GM12875 (cell line): ENCODE measurements around the gene RAPGEF5.

Source experiments
- H3K4me3 ChIP-seq: one replicate; pipeline ENCODE4 v1.5.1; 2011; ENCODE audit warnings: low read depth, low read length, control low read depth
- TF ChIP-seq, protein P1 (sequence below): IDR thresholded peaks from 2 replicates; pipeline ENCODE4 v1.5.1; 2011; ENCODE audit warnings: low read depth, mild to moderate bottlenecking, control low read depth, inconsistent platforms, low read length, moderate library complexity, borderline replicate concordance; ENCODE audit not compliant: insufficient read depth

The RAPGEF5 gene

DNA sequence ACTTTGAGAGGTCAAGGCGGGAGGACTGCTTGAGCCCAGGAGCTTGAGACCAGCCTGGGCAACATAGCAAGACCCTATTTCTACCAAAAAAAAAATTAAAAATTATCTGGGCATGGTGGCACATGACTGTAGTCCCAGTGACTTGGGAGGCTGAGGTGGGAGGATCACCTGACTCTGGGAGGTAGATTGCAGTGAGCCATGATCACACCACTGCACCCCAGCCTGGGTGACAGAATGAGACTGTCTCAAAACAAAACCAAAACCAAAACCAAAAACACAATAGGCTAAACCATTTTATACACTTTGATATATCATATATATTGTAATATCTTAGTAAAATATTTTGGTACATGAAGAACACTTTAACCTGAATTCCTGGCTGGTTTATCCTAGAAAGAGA lies 101.6 kb downstream of the RAPGEF5 start:
- no peak overlapping the region for H3K4me3 ChIP-seq
- TF ChIP-seq, protein P1, sequence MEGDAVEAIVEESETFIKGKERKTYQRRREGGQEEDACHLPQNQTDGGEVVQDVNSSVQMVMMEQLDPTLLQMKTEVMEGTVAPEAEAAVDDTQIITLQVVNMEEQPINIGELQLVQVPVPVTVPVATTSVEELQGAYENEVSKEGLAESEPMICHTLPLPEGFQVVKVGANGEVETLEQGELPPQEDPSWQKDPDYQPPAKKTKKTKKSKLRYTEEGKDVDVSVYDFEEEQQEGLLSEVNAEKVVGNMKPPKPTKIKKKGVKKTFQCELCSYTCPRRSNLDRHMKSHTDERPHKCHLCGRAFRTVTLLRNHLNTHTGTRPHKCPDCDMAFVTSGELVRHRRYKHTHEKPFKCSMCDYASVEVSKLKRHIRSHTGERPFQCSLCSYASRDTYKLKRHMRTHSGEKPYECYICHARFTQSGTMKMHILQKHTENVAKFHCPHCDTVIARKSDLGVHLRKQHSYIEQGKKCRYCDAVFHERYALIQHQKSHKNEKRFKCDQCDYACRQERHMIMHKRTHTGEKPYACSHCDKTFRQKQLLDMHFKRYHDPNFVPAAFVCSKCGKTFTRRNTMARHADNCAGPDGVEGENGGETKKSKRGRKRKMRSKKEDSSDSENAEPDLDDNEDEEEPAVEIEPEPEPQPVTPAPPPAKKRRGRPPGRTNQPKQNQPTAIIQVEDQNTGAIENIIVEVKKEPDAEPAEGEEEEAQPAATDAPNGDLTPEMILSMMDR: no peak

DNA sequence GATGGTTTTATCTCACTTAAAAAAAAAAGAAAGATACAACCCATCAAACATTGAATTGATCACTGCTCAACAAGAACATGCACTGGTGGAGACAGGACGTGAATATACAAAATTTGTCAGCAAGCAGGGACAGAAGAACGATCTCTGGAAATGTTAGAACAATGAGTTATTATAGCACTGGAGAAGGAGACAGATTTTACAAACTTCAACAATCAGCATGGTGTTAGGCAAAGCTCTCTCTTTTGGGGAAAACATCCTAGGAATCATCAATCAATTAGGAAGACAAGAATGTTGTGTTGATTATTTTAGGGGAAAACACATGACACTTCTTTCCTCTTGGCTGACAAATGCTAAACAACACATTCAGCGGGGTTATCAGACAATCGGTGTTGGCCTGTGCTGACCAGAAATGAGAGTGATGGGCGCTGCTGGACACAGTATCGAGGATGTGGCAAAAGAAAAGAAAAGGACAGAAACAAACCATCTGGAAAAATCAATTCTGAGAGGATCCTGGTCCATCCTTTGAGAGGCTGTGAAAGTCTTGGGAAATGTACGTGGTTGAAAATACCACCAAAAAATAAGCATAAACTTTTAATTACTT lies 103.9 kb downstream of the RAPGEF5 start:
- no peak overlapping the region for H3K4me3 ChIP-seq
- TF ChIP-seq, protein P1: no peak

DNA sequence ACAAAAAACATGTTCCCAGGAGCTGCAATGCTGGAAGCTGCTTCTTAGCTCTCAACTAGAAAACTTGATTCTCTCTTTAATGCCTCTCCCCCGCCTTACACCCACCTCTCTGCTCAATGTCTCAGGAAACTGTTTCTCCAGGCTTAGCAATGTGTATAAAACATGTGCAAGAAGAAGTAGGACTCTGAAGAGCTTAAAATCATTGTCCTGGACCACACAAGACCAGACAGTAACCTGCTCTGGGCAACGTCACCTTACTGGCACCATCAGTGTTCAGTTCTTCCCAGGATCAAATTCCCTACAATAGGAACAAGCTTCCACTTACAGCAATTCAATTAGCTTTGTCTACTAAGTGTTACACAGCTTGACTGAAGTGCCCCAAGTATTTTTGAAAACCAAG lies 104.9 kb downstream of the RAPGEF5 start:
- TF ChIP-seq, protein P1: no peak
- no peak overlapping the region for H3K4me3 ChIP-seq

DNA sequence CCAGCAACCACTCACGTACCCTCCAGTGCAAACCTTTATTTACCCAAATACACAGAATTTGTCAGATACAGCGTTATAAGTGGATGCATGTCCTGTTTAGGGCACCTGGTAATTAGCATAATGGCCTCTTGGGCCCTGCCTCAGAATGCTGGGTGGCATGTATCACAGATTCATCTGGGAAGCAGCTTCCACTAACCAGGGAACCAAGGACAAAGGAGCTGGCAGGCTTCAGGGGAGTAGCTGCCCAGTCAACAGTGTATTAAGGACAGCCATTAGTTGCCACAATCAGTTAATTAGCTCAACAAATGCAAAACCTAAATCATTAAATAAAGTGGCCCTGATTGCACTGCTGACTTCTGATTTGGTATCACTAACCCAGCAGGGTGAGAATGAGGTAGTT lies 105.7 kb downstream of the RAPGEF5 start:
- no peak overlapping the region for H3K4me3 ChIP-seq
- TF ChIP-seq, protein P1: no peak

DNA sequence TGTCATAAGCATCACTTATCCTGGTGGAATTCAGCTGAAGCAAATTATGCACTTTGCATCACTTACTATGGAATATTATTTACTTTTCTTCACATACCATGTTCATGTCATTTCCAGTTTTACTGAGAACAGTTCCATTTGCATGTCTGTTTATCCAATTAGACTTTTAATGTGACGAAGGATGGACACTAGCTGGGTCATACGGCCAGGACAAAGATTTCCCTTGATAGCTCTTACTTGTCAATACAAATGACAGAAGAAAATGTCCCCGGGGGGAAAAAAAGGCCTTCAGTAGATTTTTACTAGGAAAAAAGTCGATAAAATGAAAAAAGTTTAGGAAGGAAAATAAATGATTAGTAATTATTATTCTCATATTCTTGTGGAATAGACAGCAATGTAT lies 106.6 kb downstream of the RAPGEF5 start:
- TF ChIP-seq, protein P1: no peak
- H3K4me3 ChIP-seq: no peak overlapping the region

DNA sequence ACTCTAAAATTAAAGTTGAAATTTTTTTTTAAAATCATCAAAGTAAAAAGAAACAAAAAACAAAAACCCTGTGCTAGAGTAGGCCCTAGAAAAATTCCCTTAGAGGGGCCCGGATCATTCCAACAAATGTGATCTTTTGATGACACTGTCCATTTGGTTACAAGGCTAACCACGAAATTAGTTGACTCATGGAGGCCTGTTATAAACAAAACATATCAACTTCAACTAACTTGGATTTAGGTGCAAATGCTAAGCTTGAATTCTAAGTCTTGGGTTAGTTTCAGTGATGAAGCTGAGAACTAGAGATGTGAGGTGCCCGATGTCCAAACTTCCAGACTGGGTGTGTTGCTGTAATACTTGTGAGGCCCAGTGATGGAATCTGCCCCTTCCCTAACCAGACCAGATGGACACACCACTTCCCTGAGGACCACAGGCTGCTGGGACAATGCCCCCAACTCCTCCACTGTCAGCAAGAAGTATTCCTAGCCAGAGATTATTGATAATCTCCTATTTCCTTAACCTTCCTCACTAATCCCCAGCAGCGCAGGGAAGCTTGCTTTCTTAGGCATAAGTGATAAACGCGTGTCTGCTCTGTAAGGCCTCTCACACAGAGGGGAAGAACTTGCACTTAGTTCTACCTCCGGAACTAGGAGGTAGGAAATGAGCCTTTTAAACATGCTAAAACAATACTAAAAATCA lies 108.7 kb downstream of the RAPGEF5 start:
- H3K4me3 ChIP-seq: no peak overlapping the region
- TF ChIP-seq, protein P1: no peak

DNA sequence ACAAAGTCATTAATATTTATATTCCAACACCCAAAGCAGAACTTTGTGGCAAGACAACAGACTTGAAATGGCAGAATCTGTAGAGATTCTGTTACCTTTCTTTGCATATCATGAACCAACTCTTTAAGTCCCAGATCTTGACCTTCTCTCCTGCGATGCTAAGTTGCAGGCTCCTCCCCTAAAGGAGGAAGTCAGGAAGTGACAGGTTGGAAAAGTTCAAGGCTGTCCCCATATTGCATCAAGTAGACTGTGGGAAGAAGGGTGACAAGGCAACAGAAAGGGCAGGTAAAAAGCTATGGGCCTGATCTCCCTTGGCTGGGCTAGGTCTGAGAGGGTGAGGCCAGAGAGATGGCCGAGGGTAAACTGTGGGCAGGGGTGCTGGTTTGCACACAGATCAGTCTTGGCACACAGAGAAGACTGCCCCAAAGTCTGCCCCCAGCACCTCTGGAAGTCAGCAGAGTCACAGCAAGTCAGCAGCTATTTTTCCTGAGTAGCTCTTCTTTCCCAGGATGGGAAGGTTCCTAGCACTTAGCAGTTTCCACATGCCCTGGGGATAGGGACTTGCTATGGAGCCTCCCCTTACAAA lies 115.1 kb downstream of the RAPGEF5 start:
- TF ChIP-seq, protein P1: no peak
- H3K4me3 ChIP-seq: no peak overlapping the region
